HG02571 (cell line): ENCODE measurements around the gene OR52B2.
"Not testable (repeated sequence)": the region's sequence is repeated elsewhere in the genome, so short reads cannot be mapped to it uniquely, and the experiment has no call there.

Experiments used
- ATAC-seq: cut with Tn5 transposase; IDR thresholded peaks from one replicate; pipeline ENCODE4 v1.9.1; 2021; ENCODE audit warnings: mild to moderate bottlenecking, moderate library complexity; ENCODE audit not compliant: unreplicated experiment

The OR52B2 gene

DNA sequence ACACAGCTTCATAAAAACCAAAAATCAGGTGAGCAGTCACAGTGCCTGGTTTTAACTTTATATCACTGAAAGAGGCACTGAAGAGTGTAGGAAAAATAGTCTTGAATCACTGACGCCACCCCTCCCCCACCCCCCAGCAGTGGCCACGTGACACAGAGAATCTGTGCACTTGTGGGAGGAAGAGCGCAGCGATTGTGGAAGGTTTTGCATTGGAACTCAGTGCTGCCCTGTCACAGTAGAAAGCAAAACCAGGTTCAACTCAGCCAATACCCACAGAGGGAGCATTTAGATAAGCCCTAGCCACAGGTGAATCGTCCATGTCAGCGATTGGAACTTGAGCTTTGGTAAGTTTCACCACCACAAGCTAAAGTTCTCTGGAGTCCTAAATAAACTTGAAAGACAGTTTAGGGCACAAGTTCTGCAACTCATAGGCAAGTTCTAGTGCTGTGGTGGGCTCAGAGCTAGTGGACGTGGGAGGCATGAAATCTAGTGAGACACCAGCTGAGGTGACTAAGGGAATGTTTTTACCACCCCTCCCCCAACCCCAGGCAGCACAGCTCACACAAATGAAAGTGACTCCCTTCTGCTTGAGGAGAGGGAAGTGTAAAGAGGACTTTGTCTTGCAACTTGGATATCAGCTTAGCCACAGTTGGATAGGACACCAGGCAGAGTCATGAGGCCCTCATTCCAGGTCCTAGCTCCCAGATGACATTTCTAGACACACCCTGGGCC is 13.3 kb downstream of the OR52B2 start:
- ATAC-seq = no peak

DNA sequence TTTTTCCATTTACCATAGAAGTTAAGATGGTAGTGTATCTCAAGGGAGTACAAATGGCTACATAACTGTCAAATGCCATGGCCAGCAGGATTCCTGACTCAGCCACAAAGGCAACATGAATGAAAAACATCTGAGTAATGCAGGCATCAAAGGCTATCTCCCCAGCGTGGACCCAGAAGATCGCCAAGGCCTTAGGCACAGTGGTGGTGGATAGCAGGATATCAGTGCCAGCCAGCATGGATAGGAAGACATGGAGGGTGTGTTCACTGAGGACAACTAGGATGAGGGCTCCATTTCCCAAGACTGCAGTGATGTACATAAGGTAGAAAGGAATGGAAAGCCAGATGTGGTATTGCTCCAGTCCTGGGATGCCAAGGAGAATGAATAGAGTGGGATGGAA is 18.0 kb downstream of the OR52B2 start:
- no peak for ATAC-seq

DNA sequence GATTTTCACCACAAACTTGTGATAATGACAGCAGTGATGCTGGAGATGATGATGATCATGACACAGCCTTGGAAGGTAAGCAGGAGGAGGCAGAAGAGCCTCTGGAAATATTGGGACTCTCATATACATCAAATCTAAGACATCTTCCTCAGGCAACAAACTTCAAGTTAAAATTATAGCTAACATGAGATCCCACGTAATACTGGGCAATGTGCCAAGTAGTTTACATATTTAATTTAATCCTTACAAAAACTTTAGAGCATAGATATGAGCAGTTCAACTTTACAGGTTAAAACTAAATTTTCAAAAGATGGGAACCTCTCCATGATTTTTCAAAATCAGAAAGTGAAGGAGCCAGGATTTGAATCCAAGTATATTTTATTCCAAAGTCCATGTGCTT is 19.0 kb downstream of the OR52B2 start:
- ATAC-seq = no peak

DNA sequence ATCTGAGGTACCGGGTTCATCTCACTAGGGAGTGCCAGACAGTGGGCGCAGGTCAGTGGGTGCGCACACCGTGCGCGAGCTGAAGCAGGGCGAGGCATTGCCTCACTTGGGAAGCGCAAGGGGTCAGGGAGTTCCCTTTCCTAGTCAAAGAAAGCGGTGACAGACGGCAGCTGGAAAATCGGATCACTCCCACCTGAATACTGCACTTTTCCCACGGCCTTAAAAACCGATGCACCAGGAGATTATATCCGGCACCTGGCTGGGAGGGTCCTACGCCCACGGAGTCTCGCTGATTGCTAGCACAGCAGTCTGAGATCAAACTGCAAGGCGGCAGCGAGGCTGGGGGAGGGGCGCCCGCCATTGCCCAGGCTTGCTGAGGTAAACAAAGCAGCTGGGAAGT is 26.4 kb downstream of the OR52B2 start:
- not testable (repeated sequence) for ATAC-seq

DNA sequence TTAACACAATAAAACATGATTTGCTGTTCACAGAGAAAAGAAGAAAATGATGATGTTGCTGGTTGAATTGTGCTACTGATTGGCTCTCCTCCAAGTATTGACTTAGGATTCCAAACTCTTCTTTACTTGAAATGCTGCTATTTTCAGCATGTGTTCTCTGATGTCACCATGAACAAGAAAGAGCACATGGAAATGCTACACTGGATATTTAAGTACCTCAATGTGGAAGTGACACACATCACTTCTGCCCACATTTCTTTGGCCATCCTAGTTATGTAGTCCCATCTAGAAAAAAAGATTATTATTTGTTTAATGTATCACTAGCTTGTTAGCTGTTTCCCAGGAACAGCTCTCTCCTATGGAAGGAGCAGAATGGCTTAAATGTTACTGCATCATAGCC is 27.2 kb downstream of the OR52B2 start:
- no peak for ATAC-seq

DNA sequence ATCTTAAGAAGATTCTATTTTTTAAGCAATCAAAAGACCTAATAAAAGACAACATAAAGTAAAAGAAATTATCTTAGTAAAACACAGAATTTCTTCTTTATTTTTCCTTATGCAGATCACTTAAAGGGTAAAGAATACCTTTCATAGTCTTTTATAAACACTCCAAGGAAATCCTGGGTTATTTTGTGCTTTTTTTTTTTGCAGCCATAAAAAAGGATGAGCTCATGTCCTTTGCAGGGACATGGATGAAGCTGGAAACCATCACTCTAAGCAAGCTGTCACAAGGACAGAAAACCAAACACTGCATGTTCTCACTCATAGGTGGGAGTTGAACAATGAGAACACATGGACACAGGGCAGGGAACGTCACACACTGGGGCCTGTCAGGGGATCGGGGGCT is 34.2 kb downstream of the OR52B2 start:
- ATAC-seq = not testable (repeated sequence)

DNA sequence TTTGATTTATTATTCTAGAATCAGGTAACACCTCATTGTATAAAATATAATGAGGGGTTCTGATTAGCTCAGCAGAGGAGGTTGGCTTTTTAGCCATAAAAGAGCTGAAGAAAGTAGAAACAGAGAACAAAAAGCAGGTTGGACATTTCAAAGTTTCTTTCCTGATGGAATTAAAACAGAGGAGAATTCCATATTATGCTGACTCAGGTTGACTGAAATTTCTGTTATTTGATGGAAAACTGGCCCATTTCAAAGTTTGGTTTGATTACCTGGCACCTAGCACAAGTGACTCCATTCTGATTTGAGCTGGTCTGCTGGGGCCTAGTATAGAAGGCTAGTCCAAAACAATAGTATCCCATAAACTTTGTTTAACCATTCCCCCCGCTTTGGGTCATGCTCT is 37.7 kb downstream of the OR52B2 start:
- no peak for ATAC-seq

DNA sequence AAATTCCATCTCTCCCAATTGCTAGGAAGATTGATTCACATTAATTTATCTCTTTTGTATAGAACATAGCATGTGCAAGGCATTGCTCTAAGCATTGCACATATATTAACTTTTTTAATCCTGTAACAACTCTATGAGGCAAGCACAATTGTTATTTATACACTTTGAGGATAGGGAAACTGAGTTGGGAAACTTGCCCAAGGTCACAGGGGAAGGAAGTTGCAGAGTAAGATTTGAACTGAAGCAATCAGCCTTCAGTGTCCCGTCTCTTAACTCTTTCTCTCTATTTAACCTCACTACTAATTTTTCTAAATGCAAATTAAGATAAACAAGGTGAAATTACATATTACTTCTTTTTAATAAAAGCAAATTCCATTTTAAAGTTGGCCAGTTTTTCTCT is 40.5 kb downstream of the OR52B2 start:
- ATAC-seq = no peak

DNA sequence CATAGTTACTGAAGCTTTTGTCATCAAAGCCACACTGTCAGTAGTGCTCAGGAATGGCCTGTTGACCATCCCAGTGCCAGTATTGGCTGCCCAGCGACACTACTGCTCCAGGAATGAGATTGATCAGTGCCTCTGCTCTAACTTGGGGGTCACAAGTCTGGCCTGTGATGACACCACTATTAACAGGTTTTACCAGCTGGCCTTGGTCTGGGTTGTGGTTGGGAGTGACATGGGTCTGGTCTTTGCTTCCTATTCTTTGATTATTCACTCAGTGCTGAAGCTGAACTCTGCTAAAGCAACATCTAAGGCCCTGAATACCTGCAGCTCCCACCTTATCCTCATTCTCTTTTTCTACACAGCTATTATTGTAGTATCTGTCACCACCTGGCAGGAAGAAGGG is 41.1 kb downstream of the OR52B2 start:
- ATAC-seq = no peak

DNA sequence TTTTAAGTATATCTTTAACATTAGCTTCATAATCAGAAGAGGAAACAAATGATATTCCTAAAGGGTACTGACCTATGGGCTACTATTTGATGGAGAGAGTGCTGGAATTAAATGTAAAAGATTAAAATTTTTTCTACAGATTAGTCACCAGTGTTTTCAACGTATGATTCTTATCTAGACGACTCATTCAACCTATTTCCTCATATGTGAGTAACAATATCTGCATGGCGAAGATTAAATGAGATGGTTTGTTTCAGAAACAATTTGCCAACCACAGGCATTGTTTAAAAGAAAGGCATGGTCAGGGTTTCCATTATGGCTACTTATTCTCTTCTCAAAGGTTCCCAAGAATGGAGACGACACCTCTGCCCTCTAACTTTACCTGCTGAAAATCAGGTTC is 42.2 kb downstream of the OR52B2 start:
- no peak for ATAC-seq

DNA sequence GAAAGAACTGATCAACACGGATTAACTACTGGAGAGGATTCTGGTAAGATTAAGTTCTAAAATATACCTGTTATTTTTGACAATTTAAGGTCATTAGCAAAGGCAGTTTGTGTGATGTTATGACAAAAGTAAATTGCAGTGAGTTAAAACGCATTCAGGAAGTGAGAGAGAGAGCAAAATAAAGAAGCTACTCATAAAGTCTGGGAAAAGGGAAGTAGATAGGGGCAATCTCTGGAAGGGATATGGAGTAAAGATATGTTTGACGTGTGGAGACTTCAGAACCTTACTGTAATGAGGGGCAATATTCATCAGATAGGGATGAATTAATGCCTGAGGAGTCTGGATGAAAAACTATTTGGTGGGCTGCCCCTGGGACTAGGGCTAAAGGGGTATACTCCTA is 45.9 kb downstream of the OR52B2 start:
- no peak for ATAC-seq
